Measurements from ENCODE around the gene GLIPR1L1. TPM values are rescaled to one million over a fixed set of nuclear protein-coding genes. Genes with fewer than 3 reads are reported as not detected.

The GLIPR1L1 gene
- total RNA-seq, 1 experiment from 2014 or later: not detected

GRCh38 chr12:75311369-75311768, 23.1 kb upstream of the GLIPR1L1 start:
- Histone ChIP-seq H3K27ac (ENCODE audit: low read depth, low read length) (no peak overlapping the region), H3K4me1 (ENCODE audit: control insufficient read depth in 1 of 2, insufficient read depth in 2 of 2, low read length in 2 of 2) (peaks cover 0 to 11% of the 10 kb centered on the region in 2 experiments; a peak in 2 of 4 replicates), H3K27me3 (ENCODE audit: insufficient read depth, low read length) (no peaks in the 10 kb centered on the region), H3K36me3 (ENCODE audit: control insufficient read depth in 1 of 2, insufficient read depth in 2 of 2, low read length in 2 of 2) (no peaks in the 10 kb centered on the region), H3K9ac (ENCODE audit: low read length) (no peak overlapping the region), H3K9me2 (ENCODE audit: insufficient read depth) (no peaks in the 10 kb centered on the region), H2AFZ (ENCODE audit: low read depth, low read length, poor library complexity, severe bottlenecking) (no peak overlapping the region), H3K79me2 (ENCODE audit: insufficient read depth, low read length) (no peaks in the 10 kb centered on the region), H4K20me1 (ENCODE audit: insufficient read depth) (no peaks in the 10 kb centered on the region), H3K9me3 (ENCODE audit: control insufficient read depth in 1 of 2, insufficient read depth in 1 of 2, low read depth in 1 of 2, low read length in 2 of 2) (no peaks in the 10 kb centered on the region), H3K4me3 (replicated peaks in 1 of 2; ENCODE audit: low read depth in 1 of 2, low read length in 2 of 2) (no peak overlapping the region), H3K4me2 (ENCODE audit: low read length) (no peak overlapping the region)
- BruUV-seq (replicated peaks): no TSS peak
- DNase-seq (ENCODE audit: low read depth, low spot score): no peak
- ChIA-PET POLR2A (no interaction called here), RAD21 (ENCODE audit: low non-redundant PET in 1 of 2, low total read pairs in 2 of 2, uncharacterized antibody in 2 of 2, unreplicated experiment in 2 of 2) (no interaction called here), CTCF (no interaction called here)
- TF ChIP-seq TCF7L2 (IDR thresholded peaks at IDR 0.05; ENCODE audit: borderline replicate concordance, extremely low read depth, insufficient read depth, insufficient read length) (no peak), ZNF274 (IDR thresholded peaks at IDR 0.05; ENCODE audit: low read depth, low read length) (no peak)
- no peak for ATAC-seq
- intact Hi-C loops (cut with micrococcal nuclease): no loop called here

DNA sequence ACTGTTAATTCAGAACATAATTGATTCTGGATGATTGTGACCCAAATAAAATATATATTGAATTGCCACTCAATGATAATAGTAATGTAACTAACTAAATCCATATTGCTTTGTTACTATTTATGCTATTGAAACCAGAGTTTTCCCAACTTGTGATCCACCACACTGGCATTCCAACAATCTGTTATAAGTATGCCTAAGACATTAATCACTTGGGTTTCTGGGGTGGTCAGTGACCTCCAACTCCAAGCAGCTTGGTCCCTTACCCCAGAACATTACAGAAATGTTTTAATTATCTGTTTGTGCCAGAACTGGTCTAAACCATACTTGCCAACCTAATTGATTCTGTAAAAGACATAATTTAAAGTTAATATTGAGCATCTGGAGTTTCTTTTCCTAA, 19.0 kb upstream of the GLIPR1L1 start:
- no peaks in the 10 kb centered on the region for H3K79me2 ChIP-seq (ENCODE audit: insufficient read depth, low read length)
- H3K9me2 ChIP-seq (ENCODE audit: insufficient read depth): no peaks in the 10 kb centered on the region
- ChIA-PET POLR2A (no interaction called here), CTCF (no interaction called here), RAD21 (ENCODE audit: low non-redundant PET in 1 of 2, low total read pairs in 2 of 2, uncharacterized antibody in 2 of 2, unreplicated experiment in 2 of 2) (no interaction called here)
- no peak; the same call in 1 of the 2 replicates for ATAC-seq
- DNase-seq (ENCODE audit: low read depth, low spot score): no peak
- peaks cover 0 to 11% of the 10 kb centered on the region in 2 experiments; a peak in 2 of 4 replicates for H3K4me1 ChIP-seq (ENCODE audit: control insufficient read depth in 1 of 2, insufficient read depth in 2 of 2, low read length in 2 of 2)
- intact Hi-C loops (cut with micrococcal nuclease): no loop called here
- H3K9me3 ChIP-seq (ENCODE audit: control insufficient read depth in 1 of 2, insufficient read depth in 1 of 2, low read depth in 1 of 2, low read length in 2 of 2): no peaks in the 10 kb centered on the region
- no peaks in the 10 kb centered on the region for H3K27me3 ChIP-seq (ENCODE audit: insufficient read depth, low read length)
- no peaks in the 10 kb centered on the region for H4K20me1 ChIP-seq (ENCODE audit: insufficient read depth)
- H3K36me3 ChIP-seq (ENCODE audit: control insufficient read depth in 1 of 2, insufficient read depth in 2 of 2, low read length in 2 of 2): no peaks in the 10 kb centered on the region
- no peak overlapping the region for H3K27ac ChIP-seq (ENCODE audit: low read depth, low read length)
- H3K4me2 ChIP-seq (ENCODE audit: low read length): no peak overlapping the region
- no TSS peak for BruUV-seq (replicated peaks)
- H3K4me3 ChIP-seq (replicated peaks in 1 of 2; ENCODE audit: low read depth in 1 of 2, low read length in 2 of 2): no peak overlapping the region
- no peak overlapping the region for H2AFZ ChIP-seq (ENCODE audit: low read depth, low read length, poor library complexity, severe bottlenecking)
- no peak overlapping the region for H3K9ac ChIP-seq (ENCODE audit: low read length)
- TF ChIP-seq ELF1 (IDR thresholded peaks at IDR 0.05; ENCODE audit: borderline replicate concordance, low read depth) (no peak), JUND (IDR thresholded peaks at IDR 0.05) (no peak), FOSL1 (IDR thresholded peaks at IDR 0.05; ENCODE audit: low read depth) (no peak), POLR2A (IDR thresholded peaks at IDR 0.05; ENCODE audit: borderline replicate concordance, extremely low read depth, insufficient read depth, insufficient read length) (no peak), POLR2AphosphoS5 (IDR thresholded peaks at IDR 0.05; ENCODE audit: low read depth, low read length) (no peak), EZH2 (IDR thresholded peaks at IDR 0.05) (no peak), EZH2phosphoT487 (IDR thresholded peaks at IDR 0.05; ENCODE audit: borderline replicate concordance) (no peak), SRF (IDR thresholded peaks at IDR 0.05; ENCODE audit: low read depth) (no peak), SP1 (IDR thresholded peaks at IDR 0.05; ENCODE audit: low read depth) (no peak), ATF3 (IDR thresholded peaks at IDR 0.05) (no peak), SIN3A (IDR thresholded peaks at IDR 0.05; ENCODE audit: low read depth) (no peak), CEBPB (IDR thresholded peaks at IDR 0.05; ENCODE audit: low read depth) (no peak), RAD21 (IDR thresholded peaks at IDR 0.05; ENCODE audit: low read depth) (no peak), YY1 (IDR thresholded peaks at IDR 0.05; ENCODE audit: extremely low read depth, insufficient replicate concordance, low read depth, low read length) (no peak)
- TF ChIP-seq, protein P1, sequence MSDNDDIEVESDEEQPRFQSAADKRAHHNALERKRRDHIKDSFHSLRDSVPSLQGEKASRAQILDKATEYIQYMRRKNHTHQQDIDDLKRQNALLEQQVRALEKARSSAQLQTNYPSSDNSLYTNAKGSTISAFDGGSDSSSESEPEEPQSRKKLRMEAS (IDR thresholded peaks at IDR 0.05): no peak
- TF ChIP-seq, protein P2, sequence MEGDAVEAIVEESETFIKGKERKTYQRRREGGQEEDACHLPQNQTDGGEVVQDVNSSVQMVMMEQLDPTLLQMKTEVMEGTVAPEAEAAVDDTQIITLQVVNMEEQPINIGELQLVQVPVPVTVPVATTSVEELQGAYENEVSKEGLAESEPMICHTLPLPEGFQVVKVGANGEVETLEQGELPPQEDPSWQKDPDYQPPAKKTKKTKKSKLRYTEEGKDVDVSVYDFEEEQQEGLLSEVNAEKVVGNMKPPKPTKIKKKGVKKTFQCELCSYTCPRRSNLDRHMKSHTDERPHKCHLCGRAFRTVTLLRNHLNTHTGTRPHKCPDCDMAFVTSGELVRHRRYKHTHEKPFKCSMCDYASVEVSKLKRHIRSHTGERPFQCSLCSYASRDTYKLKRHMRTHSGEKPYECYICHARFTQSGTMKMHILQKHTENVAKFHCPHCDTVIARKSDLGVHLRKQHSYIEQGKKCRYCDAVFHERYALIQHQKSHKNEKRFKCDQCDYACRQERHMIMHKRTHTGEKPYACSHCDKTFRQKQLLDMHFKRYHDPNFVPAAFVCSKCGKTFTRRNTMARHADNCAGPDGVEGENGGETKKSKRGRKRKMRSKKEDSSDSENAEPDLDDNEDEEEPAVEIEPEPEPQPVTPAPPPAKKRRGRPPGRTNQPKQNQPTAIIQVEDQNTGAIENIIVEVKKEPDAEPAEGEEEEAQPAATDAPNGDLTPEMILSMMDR (IDR thresholded peaks at IDR 0.05 in 2 of 3, conservative IDR thresholded peaks at IDR 0.05 in 1 of 3; ENCODE audit: borderline replicate concordance in 1 of 3, insufficient read depth in 1 of 3, low read depth in 2 of 3, low read length in 2 of 3): no peak
- TF ChIP-seq, protein P3, sequence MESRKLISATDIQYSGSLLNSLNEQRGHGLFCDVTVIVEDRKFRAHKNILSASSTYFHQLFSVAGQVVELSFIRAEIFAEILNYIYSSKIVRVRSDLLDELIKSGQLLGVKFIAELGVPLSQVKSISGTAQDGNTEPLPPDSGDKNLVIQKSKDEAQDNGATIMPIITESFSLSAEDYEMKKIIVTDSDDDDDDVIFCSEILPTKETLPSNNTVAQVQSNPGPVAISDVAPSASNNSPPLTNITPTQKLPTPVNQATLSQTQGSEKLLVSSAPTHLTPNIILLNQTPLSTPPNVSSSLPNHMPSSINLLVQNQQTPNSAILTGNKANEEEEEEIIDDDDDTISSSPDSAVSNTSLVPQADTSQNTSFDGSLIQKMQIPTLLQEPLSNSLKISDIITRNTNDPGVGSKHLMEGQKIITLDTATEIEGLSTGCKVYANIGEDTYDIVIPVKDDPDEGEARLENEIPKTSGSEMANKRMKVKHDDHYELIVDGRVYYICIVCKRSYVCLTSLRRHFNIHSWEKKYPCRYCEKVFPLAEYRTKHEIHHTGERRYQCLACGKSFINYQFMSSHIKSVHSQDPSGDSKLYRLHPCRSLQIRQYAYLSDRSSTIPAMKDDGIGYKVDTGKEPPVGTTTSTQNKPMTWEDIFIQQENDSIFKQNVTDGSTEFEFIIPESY (IDR thresholded peaks at IDR 0.05; ENCODE audit: extremely low read depth, insufficient replicate concordance, low read length): no peak

Measured in HCT116 (cell line).